Upper lobe of right lung (tissue), 1 donor: Measurements from ENCODE around the gene KRTAP12-4. TPM values are rescaled to one million over a fixed set of nuclear protein-coding genes. Genes with fewer than 3 reads are reported as not detected.
A peak's percentile ranks its signal among the peaks of the same experiment; 100 is the strongest.

Source experiments
- ATAC-seq: fragments of 200-7000 bp; cut with Tn5 transposase; one replicate; pipeline ENCODE4 v1.9.1; 2020; ENCODE audit warnings: mild to moderate bottlenecking, moderate library complexity
- DNase-seq: peaks from one replicate; pipeline ENCODE4 v3.0.0-alpha.2; 2020
- H3K27ac ChIP-seq: fragments of 200-600 bp; one replicate; pipeline ENCODE4 v1.8.0; 2022
- H3K27me3 ChIP-seq: fragments of 200-600 bp; one replicate; pipeline ENCODE4 v1.8.0; 2022; ENCODE audit warnings: mild to moderate bottlenecking
- H3K36me3 ChIP-seq: fragments of 200-600 bp; one replicate; pipeline ENCODE4 v1.8.0; 2022
- H3K4me1 ChIP-seq: fragments of 200-600 bp; one replicate; pipeline ENCODE4 v1.8.0; 2022
- H3K4me3 ChIP-seq: fragments of 200-600 bp; one replicate; pipeline ENCODE4 v1.8.0; 2022; ENCODE audit warnings: mild to moderate bottlenecking
- H3K9me3 ChIP-seq: fragments of 200-600 bp; one replicate; pipeline ENCODE4 v1.8.0; 2022
- intact Hi-C: fragments of 100-400 bp; cut with DNase I; formaldehyde crosslinking; loops from one replicate; pipeline ENCODE4 v1.11.0; 2022
- total RNA-seq: library from RNA; stranded (reverse); fragmentation: NEBNext Ultra II Directional; extraction: Animal tissue kit (Norgen Biotek cat#: 25700); gene quantifications from one replicate; pipeline ENCODE4 v1.2.1, GENCODE V29; 2021
- TF ChIP-seq, protein P1 (sequence below): fragments of 200-600 bp; IDR thresholded peaks from one replicate; pipeline ENCODE4 v1.8.0; 2022; ENCODE audit warnings: antibody characterized with exemption
- donor health status: DM: no; HTN: yes; CAD: no; lungs with severe emphysema.

The KRTAP12-4 gene
- total RNA-seq, 1 donor from 2014 or later: not detected

DNA sequence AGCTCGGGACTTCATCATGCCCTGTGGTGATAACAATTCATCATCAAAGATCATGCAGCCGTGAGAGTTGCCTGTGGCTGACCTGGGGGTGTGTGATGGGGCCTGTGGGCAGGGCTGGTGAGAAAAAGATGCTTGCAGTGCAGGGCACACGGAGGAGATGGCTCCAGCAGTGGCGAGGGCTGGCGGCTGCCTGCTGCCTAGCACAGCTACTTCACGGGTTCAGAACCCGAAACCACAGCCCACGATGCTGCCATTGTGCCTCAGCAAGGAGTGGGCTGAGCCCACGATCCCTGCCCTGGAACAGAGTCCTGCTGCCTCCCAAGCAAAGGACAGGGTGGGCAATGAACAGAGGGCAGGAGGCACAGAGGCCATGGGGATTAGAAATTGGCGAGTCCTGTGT is 28.2 kb downstream of the KRTAP12-4 start:
- H3K36me3 ChIP-seq: no peaks in the 10 kb centered on the region
- TF ChIP-seq, protein P1, sequence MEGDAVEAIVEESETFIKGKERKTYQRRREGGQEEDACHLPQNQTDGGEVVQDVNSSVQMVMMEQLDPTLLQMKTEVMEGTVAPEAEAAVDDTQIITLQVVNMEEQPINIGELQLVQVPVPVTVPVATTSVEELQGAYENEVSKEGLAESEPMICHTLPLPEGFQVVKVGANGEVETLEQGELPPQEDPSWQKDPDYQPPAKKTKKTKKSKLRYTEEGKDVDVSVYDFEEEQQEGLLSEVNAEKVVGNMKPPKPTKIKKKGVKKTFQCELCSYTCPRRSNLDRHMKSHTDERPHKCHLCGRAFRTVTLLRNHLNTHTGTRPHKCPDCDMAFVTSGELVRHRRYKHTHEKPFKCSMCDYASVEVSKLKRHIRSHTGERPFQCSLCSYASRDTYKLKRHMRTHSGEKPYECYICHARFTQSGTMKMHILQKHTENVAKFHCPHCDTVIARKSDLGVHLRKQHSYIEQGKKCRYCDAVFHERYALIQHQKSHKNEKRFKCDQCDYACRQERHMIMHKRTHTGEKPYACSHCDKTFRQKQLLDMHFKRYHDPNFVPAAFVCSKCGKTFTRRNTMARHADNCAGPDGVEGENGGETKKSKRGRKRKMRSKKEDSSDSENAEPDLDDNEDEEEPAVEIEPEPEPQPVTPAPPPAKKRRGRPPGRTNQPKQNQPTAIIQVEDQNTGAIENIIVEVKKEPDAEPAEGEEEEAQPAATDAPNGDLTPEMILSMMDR: no peak
- no peaks in the 10 kb centered on the region for H3K27me3 ChIP-seq
- intact Hi-C loops: no loop called here
- H3K9me3 ChIP-seq: peaks cover 17% of the 10 kb centered on the region
- H3K27ac ChIP-seq: no peak overlapping the region
- DNase-seq (no peak), ATAC-seq (no peak)
- no peaks in the 10 kb centered on the region for H3K4me1 ChIP-seq
- no peak overlapping the region for H3K4me3 ChIP-seq

DNA sequence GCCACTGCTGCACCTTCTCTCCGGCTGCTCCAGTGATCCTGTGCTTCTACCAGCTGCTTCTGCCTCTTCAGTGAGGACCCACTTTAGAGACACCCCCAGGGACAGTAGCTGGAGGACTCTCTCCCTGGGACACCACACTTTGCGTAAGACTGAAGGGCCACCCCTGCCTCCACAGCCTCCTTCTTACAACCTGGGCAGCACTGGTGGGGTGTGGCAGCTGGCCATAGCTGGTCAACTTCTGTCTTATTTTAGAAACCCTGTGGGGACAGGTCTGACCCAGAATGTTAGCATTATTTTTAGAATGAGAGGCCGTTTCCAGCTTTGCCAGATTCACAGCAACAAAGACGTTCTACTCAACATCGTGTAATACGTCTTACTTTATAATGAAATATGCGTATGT is 28.7 kb downstream of the KRTAP12-4 start:
- H3K27me3 ChIP-seq: no peaks in the 10 kb centered on the region
- no peak for DNase-seq
- TF ChIP-seq, protein P1: no peak
- H3K9me3 ChIP-seq: peaks cover 12% of the 10 kb centered on the region
- H3K4me1 ChIP-seq: no peaks in the 10 kb centered on the region
- intact Hi-C loops: no loop called here
- H3K27ac ChIP-seq: no peak overlapping the region
- no peaks in the 10 kb centered on the region for H3K36me3 ChIP-seq
- H3K4me3 ChIP-seq: no peak overlapping the region
- ATAC-seq: no peak

DNA sequence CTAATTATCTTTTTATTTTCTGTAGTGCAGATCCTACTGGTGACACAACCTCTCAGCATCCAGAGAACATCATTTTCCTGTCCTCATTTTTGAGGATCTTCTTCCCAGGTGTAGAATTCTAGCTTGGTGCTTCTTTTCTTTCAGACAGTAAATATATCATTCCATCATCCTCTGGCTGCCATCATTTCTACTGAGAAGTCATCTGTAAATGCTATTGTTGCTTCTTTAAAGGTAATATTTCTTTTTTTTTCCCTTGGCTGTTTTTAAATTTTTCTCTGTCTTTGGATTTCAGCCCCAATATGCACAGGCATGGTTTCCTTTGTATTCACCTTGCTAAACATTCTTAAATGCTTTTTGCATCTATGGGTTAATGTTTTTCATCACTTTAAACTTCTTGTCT is 30.9 kb downstream of the KRTAP12-4 start:
- no peaks in the 10 kb centered on the region for H3K4me1 ChIP-seq
- no peaks in the 10 kb centered on the region for H3K36me3 ChIP-seq
- no peak overlapping the region for H3K4me3 ChIP-seq
- ATAC-seq (no peak), DNase-seq (no peak)
- peaks cover 12% of the 10 kb centered on the region for H3K9me3 ChIP-seq
- H3K27ac ChIP-seq: no peak overlapping the region
- intact Hi-C loops: no loop called here
- TF ChIP-seq, protein P1: no peak
- no peaks in the 10 kb centered on the region for H3K27me3 ChIP-seq

DNA sequence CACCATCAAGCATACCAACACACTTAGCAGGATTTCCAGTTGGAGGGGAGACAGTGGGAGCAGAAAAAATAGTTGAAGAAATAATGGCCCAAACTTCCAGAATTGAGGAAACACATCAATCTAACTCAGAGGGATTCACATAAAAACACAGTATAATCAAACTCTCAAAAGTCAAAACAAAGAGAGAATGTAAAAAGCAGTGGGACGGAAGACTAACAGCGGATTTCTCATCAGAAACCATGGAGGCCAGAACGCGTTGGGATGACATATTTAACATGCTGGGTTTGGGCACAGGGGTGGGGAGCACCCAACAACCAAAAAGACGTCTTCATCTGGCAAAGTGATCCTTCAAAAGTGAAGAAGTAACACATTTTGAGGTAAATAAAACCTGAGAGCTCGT is 34.6 kb downstream of the KRTAP12-4 start:
- Histone ChIP-seq H3K4me1 (no peaks in the 10 kb centered on the region), H3K27me3 (no peaks in the 10 kb centered on the region), H3K36me3 (no peaks in the 10 kb centered on the region), H3K27ac (no peak overlapping the region), H3K4me3 (no peak overlapping the region), H3K9me3 (peaks cover 12% of the 10 kb centered on the region)
- no peak for DNase-seq
- no peak for ATAC-seq
- TF ChIP-seq, protein P1: no peak
- intact Hi-C loops: no loop called here

DNA sequence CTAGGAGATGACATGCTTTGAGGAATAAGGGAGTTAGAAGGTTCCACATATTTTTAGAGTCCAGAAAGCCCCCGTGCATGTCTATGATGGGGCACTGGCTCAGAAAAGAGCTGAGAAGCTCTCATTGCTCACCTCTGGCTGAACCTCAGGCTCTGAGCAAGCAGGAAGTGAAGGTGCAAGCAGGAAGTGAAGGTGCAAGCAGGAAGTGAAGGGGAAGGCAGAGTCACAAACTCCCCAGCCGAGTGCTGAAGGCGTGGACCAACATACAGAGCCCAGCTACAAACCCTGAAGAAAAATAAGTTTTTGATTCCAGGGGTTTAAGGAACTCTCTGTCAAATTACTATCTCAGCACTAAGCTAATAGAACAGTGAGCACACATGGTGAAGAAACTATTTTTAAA is 35.5 kb downstream of the KRTAP12-4 start:
- no peak for DNase-seq
- Histone ChIP-seq H3K4me3 (no peak overlapping the region), H3K27ac (peak overlapping the region; percentile 39), H3K9me3 (peaks cover 9% of the 10 kb centered on the region), H3K36me3 (no peaks in the 10 kb centered on the region), H3K4me1 (no peaks in the 10 kb centered on the region), H3K27me3 (no peaks in the 10 kb centered on the region)
- ATAC-seq: peak; percentile 44
- intact Hi-C loops: no loop called here
- TF ChIP-seq, protein P1: no peak

DNA sequence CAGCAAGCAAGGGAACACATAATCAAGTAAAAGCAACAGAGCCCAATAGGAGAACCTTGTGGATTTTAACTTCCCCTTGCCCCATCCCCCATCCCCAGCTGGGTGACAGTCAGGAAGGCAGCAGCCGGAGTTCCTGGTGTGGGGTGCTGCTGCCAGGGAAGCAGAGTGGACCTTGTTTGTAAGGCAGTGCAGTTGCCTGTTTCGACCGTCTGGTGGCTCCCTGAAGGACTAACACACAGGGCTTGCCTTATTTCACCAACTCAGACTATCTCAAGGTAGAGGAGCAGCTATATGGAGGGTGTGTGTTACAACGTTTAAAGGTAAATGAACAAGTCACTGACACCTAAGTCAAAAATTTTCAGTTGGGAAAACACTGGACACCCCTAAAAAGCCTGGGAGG is 36.0 kb downstream of the KRTAP12-4 start:
- Histone ChIP-seq H3K4me3 (no peak overlapping the region), H3K27me3 (no peaks in the 10 kb centered on the region), H3K9me3 (peaks cover 5% of the 10 kb centered on the region), H3K27ac (no peak overlapping the region), H3K36me3 (no peaks in the 10 kb centered on the region), H3K4me1 (no peaks in the 10 kb centered on the region)
- intact Hi-C loops: no loop called here
- peak; percentile 79 for ATAC-seq
- TF ChIP-seq, protein P1: peak; percentile 23
- peak; percentile 64 for DNase-seq
